HG03575 (cell line): ENCODE measurements around the gene DNAJC15.

Experiments
- ATAC-seq: cut with Tn5 transposase; IDR thresholded peaks from one replicate; pipeline ENCODE4 v1.9.1; 2021; ENCODE audit not compliant: unreplicated experiment, insufficient number of reproducible peaks, low FRiP score; ENCODE audit errors: extremely low read depth

DNAJC15 gene

GRCh38 chr13:43135516-43135915, 112.1 kb downstream of the DNAJC15 start:
- no peak for ATAC-seq

- no peak for ATAC-seq
These were observed 113.7 kb downstream of the DNAJC15 start for GRCh38 chr13:43136920-43137575.

- ATAC-seq = no peak
These were observed 115.8 kb downstream of the DNAJC15 start for GRCh38 chr13:43139211-43139610.

GRCh38 chr13:43139921-43140320, 116.5 kb downstream of the DNAJC15 start:
- no peak for ATAC-seq

- ATAC-seq = no peak
These were observed 117.6 kb downstream of the DNAJC15 start for GRCh38 chr13:43140985-43141384.

GRCh38 chr13:43141685-43142084, 118.3 kb downstream of the DNAJC15 start:
- ATAC-seq = no peak

- no peak for ATAC-seq
These were observed 120.2 kb downstream of the DNAJC15 start for GRCh38 chr13:43143591-43143990.

GRCh38 chr13:43145534-43146196, 122.3 kb downstream of the DNAJC15 start:
- no peak for ATAC-seq

GRCh38 chr13:43146400-43146799, 123.0 kb downstream of the DNAJC15 start:
- ATAC-seq = no peak

- no peak for ATAC-seq
These were observed 127.2 kb downstream of the DNAJC15 start for GRCh38 chr13:43150369-43151207.

- ATAC-seq = no peak
These were observed 130.2 kb downstream of the DNAJC15 start for GRCh38 chr13:43153436-43154090.

GRCh38 chr13:43154156-43154651, 130.8 kb downstream of the DNAJC15 start:
- ATAC-seq = no peak

- no peak for ATAC-seq
These were observed 131.5 kb downstream of the DNAJC15 start for GRCh38 chr13:43154839-43155238.

GRCh38 chr13:43156916-43157315, 133.5 kb downstream of the DNAJC15 start:
- ATAC-seq = no peak

GRCh38 chr13:43157796-43158195, 134.4 kb downstream of the DNAJC15 start:
- ATAC-seq = no peak

- ATAC-seq = no peak
These were observed 135.1 kb downstream of the DNAJC15 start for GRCh38 chr13:43158516-43158915.

- no peak for ATAC-seq
These were observed 135.7 kb downstream of the DNAJC15 start for GRCh38 chr13:43159026-43159461.
